NCI-H1092 (cell line): ENCODE results near the gene C16orf78.
"Not testable (repeated sequence)": the region's sequence is repeated elsewhere in the genome, so short reads cannot be mapped to it uniquely, and the experiment has no call there.

ENCODE experiments used
- DNase-seq: peaks from one replicate; lab custom pipeline; 2025; lab: John Stamatoyannopoulos, UW

Gene C16orf78

DNA sequence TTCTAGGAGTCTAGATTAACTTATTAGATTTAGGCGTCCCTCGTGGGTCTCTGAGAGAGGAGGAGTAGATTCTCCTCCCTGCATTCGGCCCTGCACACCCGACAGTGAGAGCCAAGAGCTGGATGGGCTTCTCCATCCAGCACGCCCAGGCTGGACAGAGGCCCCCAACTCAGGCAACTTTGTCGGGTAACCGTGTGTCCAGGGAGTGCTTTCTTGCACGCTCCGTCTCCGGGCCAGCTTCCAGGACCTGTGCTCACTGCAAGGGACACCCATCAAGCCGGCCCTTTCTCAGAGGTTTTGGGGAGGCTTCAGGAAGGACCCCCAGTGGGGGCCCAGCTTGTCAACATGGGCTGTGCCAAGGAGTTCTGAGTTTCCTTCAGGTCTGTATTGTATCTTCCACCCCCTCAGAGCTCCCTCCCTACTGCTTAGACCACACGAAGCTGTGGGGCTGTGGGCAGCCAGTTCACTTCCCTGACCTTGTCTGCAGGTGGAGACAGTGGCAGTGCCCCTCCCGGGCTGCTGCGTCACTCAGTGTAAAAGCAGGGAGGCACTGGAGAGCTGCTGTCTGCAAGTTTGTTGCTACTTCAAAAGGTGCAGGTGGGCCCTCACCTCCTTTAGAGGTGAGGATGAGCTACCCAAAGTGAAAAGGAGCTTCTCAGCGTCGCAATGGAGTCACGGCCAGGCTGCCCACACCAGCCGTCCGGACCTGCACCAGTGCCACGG is 24.0 kb upstream of the C16orf78 start:
- no peak for DNase-seq

DNA sequence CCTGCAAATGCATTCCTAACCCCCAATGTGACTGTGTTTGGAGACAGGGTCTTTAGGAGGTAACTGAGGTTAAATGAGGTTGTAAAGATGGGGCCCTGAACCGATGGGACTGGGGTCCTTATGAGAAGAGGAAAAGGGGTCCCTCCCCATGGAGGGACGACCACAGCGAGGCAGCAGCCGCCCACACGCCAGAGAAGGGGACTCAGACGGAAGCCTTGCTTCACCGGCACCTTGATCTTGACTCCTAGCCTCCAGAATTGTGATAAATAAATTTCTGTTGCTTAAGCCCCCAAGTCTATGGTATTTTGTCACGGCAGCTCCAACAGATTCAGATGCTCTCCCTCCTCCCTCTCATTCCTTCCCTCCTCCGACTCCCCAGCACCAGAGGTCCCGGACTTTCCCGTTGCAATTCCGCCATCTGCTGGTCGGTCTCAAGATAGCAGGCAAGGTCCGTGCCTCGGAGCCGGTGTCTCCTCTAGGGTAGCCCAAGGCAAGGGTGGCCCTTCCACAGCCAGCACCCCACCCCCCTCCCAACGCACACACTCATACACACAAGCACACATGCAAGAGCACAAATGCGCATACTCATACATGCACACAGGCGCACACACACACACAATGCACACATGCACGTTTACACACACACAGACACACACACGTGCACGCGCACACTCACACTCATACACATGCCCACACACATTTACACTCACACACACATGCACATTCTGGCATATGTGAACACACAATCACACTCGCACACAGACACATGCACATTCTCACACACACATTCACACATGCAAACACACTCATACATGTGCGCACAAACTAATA is 23.1 kb upstream of the C16orf78 start:
- peak; percentile 32 for DNase-seq

- no peak for DNase-seq
Observed at GRCh38 chr16:49351096-49351487, 22.5 kb upstream of the C16orf78 start.

DNA sequence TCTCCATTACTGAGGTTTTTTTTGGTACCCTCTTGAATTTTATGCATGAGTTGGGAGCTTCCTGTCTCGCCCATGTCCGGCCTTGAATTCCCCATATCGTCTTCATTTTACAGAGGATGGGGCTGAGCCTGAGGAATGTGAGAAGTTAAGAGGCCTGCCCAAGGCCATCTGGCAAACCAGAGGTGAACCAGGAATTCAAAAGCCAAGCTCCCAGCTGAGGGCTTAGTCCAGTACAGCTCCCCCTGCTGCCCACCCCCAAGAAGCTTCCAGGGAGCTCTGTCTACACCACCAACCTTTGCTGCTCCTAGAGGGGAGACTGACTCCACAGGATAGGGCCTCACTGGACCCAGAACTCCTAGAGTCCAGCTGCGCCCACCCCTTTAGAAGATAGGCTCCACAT is 20.7 kb upstream of the C16orf78 start:
- DNase-seq: no peak

DNA sequence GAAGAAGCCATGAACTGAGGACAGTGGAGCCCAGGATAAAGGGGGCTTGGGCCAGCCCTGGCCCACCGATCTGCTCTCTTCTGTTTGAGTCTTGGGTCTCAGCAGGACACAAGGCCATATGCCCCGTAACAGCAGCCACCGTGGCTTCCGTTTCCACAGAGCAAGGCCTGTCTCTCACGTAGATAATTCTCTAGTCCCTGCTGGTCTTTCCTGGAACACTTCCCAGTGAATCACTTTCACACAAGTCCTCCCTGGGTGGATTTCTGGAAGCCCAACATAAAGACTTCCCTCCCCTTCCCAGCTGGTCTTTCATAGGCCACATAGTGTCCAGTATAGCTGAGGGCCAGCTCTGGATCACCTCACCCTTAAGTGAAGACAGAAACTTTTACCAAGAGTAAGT is 19.9 kb upstream of the C16orf78 start:
- DNase-seq: no peak

GRCh38 chr16:49354101-49354500 is 19.5 kb upstream of the C16orf78 start:
- DNase-seq: no peak

DNA sequence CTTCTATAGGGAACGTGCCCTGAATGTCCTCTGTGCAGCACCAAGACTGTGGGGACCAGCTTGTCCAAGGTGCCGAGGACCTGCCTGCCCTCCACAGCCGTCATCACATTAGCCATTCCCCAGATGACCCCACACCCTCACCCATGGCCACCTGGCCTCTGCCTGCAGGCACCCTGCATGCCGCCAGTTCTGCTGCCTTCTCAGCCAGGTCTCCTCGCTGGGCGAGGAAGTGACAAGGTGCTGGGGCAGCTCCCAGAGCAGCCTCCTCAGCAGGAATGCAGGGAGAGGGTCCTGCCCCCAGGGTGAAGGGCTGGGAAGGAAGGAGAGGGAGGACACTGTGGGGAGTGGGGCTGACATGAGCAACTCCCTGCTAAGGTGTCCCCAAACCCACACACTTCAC is 18.6 kb upstream of the C16orf78 start:
- DNase-seq: no peak

DNA sequence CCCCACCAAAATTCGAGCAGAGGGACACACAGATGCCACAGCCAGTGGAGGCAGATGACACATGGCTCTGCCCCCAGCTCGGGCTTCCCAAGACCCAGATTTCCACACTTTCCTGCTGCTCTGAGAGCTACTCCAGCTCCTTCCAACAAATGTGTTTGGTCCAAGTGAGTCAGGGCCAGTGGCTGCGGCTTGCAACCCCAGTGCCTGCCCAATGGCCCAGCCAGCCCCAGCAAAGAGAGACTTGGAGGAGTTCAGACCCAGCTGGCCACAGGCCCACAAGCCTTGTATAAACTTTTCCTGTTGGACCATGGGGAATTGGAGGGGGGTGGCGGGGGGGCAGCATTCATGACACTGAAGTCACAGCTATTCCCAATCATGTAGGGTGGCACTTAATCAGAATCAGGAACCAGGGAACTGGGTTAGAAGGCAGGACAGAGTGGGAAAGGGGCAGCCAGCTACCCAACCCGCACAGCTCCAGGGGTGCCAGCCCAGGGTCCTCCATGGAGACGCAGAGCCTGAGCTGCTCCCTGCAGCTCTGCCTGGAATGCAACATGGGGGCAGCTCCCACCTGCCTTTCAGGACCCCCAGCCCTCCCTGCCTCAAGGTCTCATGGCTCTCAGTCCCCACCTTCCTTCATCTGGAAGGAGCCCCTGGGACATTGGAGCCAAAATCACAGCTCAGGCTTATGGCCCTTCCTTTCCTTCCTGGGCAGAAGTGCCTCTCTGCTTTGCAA is 17.5 kb upstream of the C16orf78 start:
- DNase-seq: no peak

- DNase-seq: no peak
Observed at GRCh38 chr16:49356728-49357488, 16.7 kb upstream of the C16orf78 start.

GRCh38 chr16:49359591-49359990 is 14.0 kb upstream of the C16orf78 start:
- DNase-seq: no peak

- DNase-seq: not testable (repeated sequence)
Observed at GRCh38 chr16:49361731-49362130, 11.9 kb upstream of the C16orf78 start.

DNA sequence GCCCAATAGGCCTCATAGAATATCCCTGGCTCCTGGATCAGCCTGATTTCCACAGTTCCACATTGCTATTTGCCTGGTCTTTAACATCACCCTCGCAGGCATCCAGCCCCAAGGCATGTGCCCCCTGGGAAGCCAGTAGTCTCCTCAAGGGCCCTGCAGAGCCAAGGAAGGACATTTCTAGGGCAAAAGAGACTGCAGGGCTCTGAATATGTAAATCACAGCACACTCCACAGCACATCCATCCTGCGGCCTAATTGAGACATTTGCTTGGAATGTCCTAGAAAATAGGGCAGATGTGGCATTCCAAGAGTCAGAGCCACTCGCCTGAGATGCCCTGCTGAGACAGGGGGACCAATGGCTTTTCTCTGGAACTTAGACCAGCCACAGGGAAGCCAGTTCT is 11.4 kb upstream of the C16orf78 start:
- no peak for DNase-seq

DNA sequence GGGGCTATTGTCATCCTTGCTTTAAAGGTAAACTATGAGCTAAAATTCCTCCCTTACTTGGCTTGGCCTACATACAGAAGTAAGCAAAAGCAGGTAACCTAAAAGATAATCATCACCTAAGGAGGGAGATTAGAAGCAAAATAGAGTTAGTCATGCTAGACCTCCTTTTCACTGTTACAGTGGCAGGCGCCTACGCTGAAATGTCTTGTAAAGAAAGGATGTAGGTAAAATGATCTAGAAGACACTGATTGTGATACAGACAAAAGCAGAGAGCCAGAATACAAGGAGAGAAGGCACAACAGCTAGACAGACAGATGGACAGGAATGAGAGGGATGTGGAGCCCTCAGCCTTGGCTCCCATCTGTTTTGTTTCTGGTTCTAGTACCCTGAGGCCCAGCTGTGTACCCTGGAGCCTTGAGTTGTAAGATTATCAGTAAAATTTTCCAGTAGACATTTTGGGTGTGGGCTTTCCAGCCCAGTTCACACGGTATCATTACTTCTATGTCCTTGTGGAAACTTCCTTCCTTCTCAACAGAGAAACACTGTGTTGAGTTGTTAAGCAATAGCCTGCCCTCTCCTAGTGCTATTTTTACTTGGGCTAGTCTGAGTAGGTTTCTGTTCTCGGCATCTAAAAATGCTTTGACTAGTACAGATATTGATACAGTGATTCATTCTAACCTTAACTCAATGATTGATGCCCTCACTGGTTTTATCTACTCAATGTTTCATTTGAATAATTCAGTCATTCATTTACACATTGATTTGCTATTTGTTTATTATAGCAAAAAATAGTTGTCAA is 7.7 kb upstream of the C16orf78 start:
- no peak for DNase-seq

DNA sequence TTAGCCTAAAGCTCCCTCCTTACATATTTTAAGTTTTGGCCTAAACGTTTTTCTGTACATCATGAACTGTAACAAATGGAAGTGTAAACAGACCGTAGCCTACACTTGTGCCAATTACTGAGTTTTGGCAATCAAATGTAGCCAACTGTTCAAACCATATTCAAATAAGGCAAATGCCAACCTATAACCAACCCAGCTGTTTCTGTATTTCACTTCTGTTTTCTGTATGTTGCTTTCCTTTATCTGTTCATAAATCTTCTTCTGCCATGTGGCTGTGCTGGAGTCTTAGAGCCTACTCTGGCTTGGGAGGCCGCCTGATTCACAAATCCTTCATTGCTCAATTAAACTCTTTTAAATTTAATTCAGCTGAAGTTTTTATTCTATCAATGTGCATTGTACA is 6.9 kb upstream of the C16orf78 start:
- DNase-seq: no peak

GRCh38 chr16:49369651-49370611 is 3.7 kb upstream of the C16orf78 start:
- no peak for DNase-seq

- no peak for DNase-seq
Observed at GRCh38 chr16:49376206-49376605, 2.6 kb downstream of the C16orf78 start.

DNA sequence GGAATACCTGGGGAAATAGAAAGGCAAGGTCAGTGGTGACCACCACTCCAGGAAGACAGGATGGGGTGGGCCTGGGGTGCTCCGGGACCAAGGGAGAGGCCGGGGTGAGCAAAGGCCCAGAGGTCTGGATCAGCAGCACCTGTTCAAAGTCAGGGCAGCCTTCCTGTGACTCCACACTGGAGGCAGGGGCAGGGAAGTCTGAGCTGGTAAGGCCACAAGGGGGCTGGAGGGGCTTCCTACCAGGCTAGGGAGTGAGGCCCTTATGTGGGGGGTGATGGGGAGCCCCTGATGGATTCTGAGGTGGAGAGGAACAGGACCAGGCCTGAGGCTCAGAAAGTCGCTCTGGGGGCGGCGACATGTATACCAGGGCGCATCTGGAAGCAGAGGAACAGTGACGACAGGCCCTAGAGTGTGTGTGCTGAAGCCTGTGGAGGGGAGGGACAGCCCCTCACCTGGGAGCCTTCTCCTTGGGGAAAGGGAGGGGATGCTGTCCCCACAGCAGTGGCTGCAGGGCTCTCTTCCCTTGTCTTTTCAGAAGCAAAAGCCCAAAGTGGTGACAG is 3.7 kb downstream of the C16orf78 start:
- DNase-seq: no peak

DNA sequence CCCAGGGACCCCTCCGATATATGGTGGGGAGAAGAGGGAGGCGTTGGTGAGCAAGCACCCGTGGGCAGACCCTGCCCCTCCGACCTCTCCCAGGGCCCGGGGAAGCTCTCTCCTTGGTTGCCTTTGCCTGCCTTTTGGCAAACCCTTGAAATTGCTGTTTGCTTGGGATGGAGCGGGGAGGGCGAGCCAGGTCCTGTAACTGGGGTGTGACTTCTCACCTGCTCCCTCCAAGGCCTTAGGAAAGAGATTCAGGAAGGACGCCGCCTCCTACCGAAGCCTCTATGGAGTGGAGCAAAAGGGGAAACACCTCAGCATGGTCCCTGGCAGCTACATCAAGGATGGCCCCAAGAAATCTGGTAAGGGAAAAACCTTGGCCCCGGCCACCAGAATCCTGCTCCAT is 4.6 kb downstream of the C16orf78 start:
- no peak for DNase-seq

GRCh38 chr16:49378816-49379215 is 5.2 kb downstream of the C16orf78 start:
- no peak for DNase-seq

DNA sequence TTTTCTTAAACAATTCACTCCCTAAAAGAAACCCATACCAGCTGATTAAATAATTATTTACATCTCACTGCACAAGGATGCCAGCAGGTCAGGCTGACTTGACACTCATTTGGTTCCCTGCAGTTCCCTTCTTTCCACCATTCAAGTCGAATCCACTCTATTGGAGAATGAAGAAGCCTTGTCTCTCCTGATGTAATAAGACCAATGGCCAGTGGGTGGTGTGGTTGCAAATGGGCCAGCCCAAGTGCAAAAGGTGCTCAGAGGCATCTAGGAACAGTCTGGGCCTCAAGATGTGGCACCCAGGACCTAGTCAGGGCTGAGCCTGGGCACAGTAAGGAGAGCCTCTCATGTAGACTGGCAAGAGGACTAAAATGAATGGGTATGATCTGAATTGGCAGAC is 9.3 kb downstream of the C16orf78 start:
- DNase-seq: no peak
